ENCODE results near the gene FNDC11. TPM values are rescaled to one million over a fixed set of nuclear protein-coding genes. Genes with fewer than 3 reads are reported as not detected.
"Not testable (repeated sequence)": the region's sequence is repeated elsewhere in the genome, so short reads cannot be mapped to it uniquely, and the experiment has no call there.

The FNDC11 gene
- total RNA-seq (1 to 10 TPM; 1.0 to 1.1 TPM), polyA plus RNA-seq (ENCODE audit: insufficient read length in 2 of 2) (under 1 TPM; 0.93 to 0.99 TPM)
- long read RNA-seq, donor 1, partial matches to known transcripts: 0 of 1 reads
- long read RNA-seq, donor 1, other reads (novel, unspliced or antisense): 0 of 1 reads
- long read RNA-seq, donor 2: 0 reads
- long read RNA-seq, donor 3, partial matches to known transcripts: 0 of 2 reads
- long read RNA-seq, donor 3, other reads (novel, unspliced or antisense): 0 of 2 reads
- long read RNA-seq, donor 4, partial matches to known transcripts: 0 of 1 reads
- long read RNA-seq, donor 4, other reads (novel, unspliced or antisense): 0 of 1 reads

GRCh38 chr20:63553933-63554290, at the start of gene FNDC11:
TSS of gene FNDC11 (plus strand) at chr20:63554159. CDS start at chr20:63555664, 1,505 bp downstream.
- peak in 3 of 6 donors; percentile 9 to 66 (median 61) for DNase-seq (ENCODE audit: low read depth in 4 of 6, low spot score in 6 of 6)
- peaks cover 10% of the 10 kb centered on the region for H3K27me3 ChIP-seq (ENCODE audit: control insufficient read depth, insufficient read depth, low read length)

GRCh38 chr20:63504642-63505041, 49.3 kb upstream of the FNDC11 start:
- no peak overlapping the region for H3K27ac ChIP-seq (ENCODE audit: low read depth, low read length)
- peaks cover 25% of the 10 kb centered on the region for H3K4me1 ChIP-seq (ENCODE audit: control insufficient read depth, insufficient read depth, low read length)
- no peak overlapping the region for H3K4me3 ChIP-seq (ENCODE audit: low read depth, low read length)
- no peaks in the 10 kb centered on the region for H3K27me3 ChIP-seq (ENCODE audit: control insufficient read depth, insufficient read depth, low read length)
- H3K36me3 ChIP-seq (ENCODE audit: control insufficient read depth, insufficient read depth, low read length): no peaks in the 10 kb centered on the region
- H3K9me3 ChIP-seq (ENCODE audit: control insufficient read depth, insufficient read depth, low read length): peaks cover 5% of the 10 kb centered on the region
- no peak for DNase-seq (ENCODE audit: low read depth in 4 of 6, low spot score in 6 of 6)
- 91% methylated on average over 7 of the region's 9 CpGs for WGBS (ENCODE audit: insufficient coverage)

More at GRCh38 chr20:63553933-63554290, at the start of gene FNDC11:
- Histone ChIP-seq H3K9me3 (ENCODE audit: control insufficient read depth, insufficient read depth, low read length) (no peaks in the 10 kb centered on the region), H3K36me3 (ENCODE audit: control insufficient read depth, insufficient read depth, low read length) (peaks cover 9% of the 10 kb centered on the region), H3K4me1 (ENCODE audit: control insufficient read depth, insufficient read depth, low read length) (peaks cover 29% of the 10 kb centered on the region), H3K4me3 (ENCODE audit: low read depth, low read length) (peak within 1 kb of the TSS; percentile 52), H3K27ac (ENCODE audit: low read depth, low read length) (no peak within 1 kb of the TSS)
- under 1% methylated on average over 33 of the region's 34 CpGs for WGBS (ENCODE audit: insufficient coverage)

- no peak for DNase-seq (ENCODE audit: low read depth in 4 of 6, low spot score in 6 of 6)
- peaks cover 19% of the 10 kb centered on the region for H3K4me1 ChIP-seq (ENCODE audit: control insufficient read depth, insufficient read depth, low read length)
- peaks cover 5% of the 10 kb centered on the region for H3K9me3 ChIP-seq (ENCODE audit: control insufficient read depth, insufficient read depth, low read length)
- H3K4me3 ChIP-seq (ENCODE audit: low read depth, low read length): no peak overlapping the region
- H3K36me3 ChIP-seq (ENCODE audit: control insufficient read depth, insufficient read depth, low read length): no peaks in the 10 kb centered on the region
- WGBS (ENCODE audit: insufficient coverage): 85% methylated on average over 6 of the region's 8 CpGs
- H3K27ac ChIP-seq (ENCODE audit: low read depth, low read length): no peak overlapping the region
- H3K27me3 ChIP-seq (ENCODE audit: control insufficient read depth, insufficient read depth, low read length): no peaks in the 10 kb centered on the region
These were observed 48.7 kb upstream of the FNDC11 start for GRCh38 chr20:63505281-63505680.

GRCh38 chr20:63505723-63506122, 48.2 kb upstream of the FNDC11 start:
- Histone ChIP-seq H3K9me3 (ENCODE audit: control insufficient read depth, insufficient read depth, low read length) (peaks cover 5% of the 10 kb centered on the region), H3K36me3 (ENCODE audit: control insufficient read depth, insufficient read depth, low read length) (no peaks in the 10 kb centered on the region), H3K27ac (ENCODE audit: low read depth, low read length) (no peak overlapping the region), H3K27me3 (ENCODE audit: control insufficient read depth, insufficient read depth, low read length) (no peaks in the 10 kb centered on the region), H3K4me1 (ENCODE audit: control insufficient read depth, insufficient read depth, low read length) (peaks cover 19% of the 10 kb centered on the region), H3K4me3 (ENCODE audit: low read depth, low read length) (no peak overlapping the region)
- DNase-seq (ENCODE audit: low read depth in 4 of 6, low spot score in 6 of 6): no peak
- 89% methylated on average over 7 of the region's 12 CpGs for WGBS (ENCODE audit: insufficient coverage)

- peaks cover 11% of the 10 kb centered on the region for H3K4me1 ChIP-seq (ENCODE audit: control insufficient read depth, insufficient read depth, low read length)
- no peaks in the 10 kb centered on the region for H3K36me3 ChIP-seq (ENCODE audit: control insufficient read depth, insufficient read depth, low read length)
- H3K27ac ChIP-seq (ENCODE audit: low read depth, low read length): no peak overlapping the region
- DNase-seq (ENCODE audit: low read depth in 4 of 6, low spot score in 6 of 6): no peak
- 93% methylated on average over 29 of the region's 30 CpGs for WGBS (ENCODE audit: insufficient coverage)
- no peak overlapping the region for H3K4me3 ChIP-seq (ENCODE audit: low read depth, low read length)
- no peaks in the 10 kb centered on the region for H3K27me3 ChIP-seq (ENCODE audit: control insufficient read depth, insufficient read depth, low read length)
- H3K9me3 ChIP-seq (ENCODE audit: control insufficient read depth, insufficient read depth, low read length): peaks cover 5% of the 10 kb centered on the region
These were observed 46.7 kb upstream of the FNDC11 start for GRCh38 chr20:63507083-63507743.

GRCh38 chr20:63508072-63508768, 45.7 kb upstream of the FNDC11 start:
- H3K9me3 ChIP-seq (ENCODE audit: control insufficient read depth, insufficient read depth, low read length): peaks cover 5% of the 10 kb centered on the region
- H3K27me3 ChIP-seq (ENCODE audit: control insufficient read depth, insufficient read depth, low read length): no peaks in the 10 kb centered on the region
- no peak for DNase-seq (ENCODE audit: low read depth in 4 of 6, low spot score in 6 of 6)
- 82% methylated on average over 25 of the region's 33 CpGs for WGBS (ENCODE audit: insufficient coverage)
- H3K4me1 ChIP-seq (ENCODE audit: control insufficient read depth, insufficient read depth, low read length): peaks cover under 1% of the 10 kb centered on the region
- H3K36me3 ChIP-seq (ENCODE audit: control insufficient read depth, insufficient read depth, low read length): no peaks in the 10 kb centered on the region
- no peak overlapping the region for H3K27ac ChIP-seq (ENCODE audit: low read depth, low read length)
- no peak overlapping the region for H3K4me3 ChIP-seq (ENCODE audit: low read depth, low read length)

GRCh38 chr20:63509088-63509564, 44.8 kb upstream of the FNDC11 start:
- no peaks in the 10 kb centered on the region for H3K36me3 ChIP-seq (ENCODE audit: control insufficient read depth, insufficient read depth, low read length)
- H3K4me3 ChIP-seq (ENCODE audit: low read depth, low read length): no peak overlapping the region
- DNase-seq (ENCODE audit: low read depth in 4 of 6, low spot score in 6 of 6): no peak
- H3K27ac ChIP-seq (ENCODE audit: low read depth, low read length): no peak overlapping the region
- H3K4me1 ChIP-seq (ENCODE audit: control insufficient read depth, insufficient read depth, low read length): no peaks in the 10 kb centered on the region
- 84% methylated on average over 5 of the region's 9 CpGs for WGBS (ENCODE audit: insufficient coverage)
- peaks cover 5% of the 10 kb centered on the region for H3K9me3 ChIP-seq (ENCODE audit: control insufficient read depth, insufficient read depth, low read length)
- no peaks in the 10 kb centered on the region for H3K27me3 ChIP-seq (ENCODE audit: control insufficient read depth, insufficient read depth, low read length)

GRCh38 chr20:63513207-63513606, 40.8 kb upstream of the FNDC11 start:
- Histone ChIP-seq H3K9me3 (ENCODE audit: control insufficient read depth, insufficient read depth, low read length) (no peaks in the 10 kb centered on the region), H3K27me3 (ENCODE audit: control insufficient read depth, insufficient read depth, low read length) (no peaks in the 10 kb centered on the region), H3K27ac (ENCODE audit: low read depth, low read length) (no peak overlapping the region), H3K4me3 (ENCODE audit: low read depth, low read length) (no peak overlapping the region), H3K4me1 (ENCODE audit: control insufficient read depth, insufficient read depth, low read length) (peaks cover 4% of the 10 kb centered on the region), H3K36me3 (ENCODE audit: control insufficient read depth, insufficient read depth, low read length) (peaks cover 9% of the 10 kb centered on the region)
- 100% methylated on average over 2 of the region's 3 CpGs for WGBS (ENCODE audit: insufficient coverage)
- no peak for DNase-seq (ENCODE audit: low read depth in 4 of 6, low spot score in 6 of 6)

- H3K9me3 ChIP-seq (ENCODE audit: control insufficient read depth, insufficient read depth, low read length); H3K4me3 ChIP-seq (ENCODE audit: low read depth, low read length); H3K27me3 ChIP-seq (ENCODE audit: control insufficient read depth, insufficient read depth, low read length); DNase-seq (ENCODE audit: low read depth in 4 of 6, low spot score in 6 of 6); H3K27ac ChIP-seq (ENCODE audit: low read depth, low read length): not testable (repeated sequence)
- WGBS (ENCODE audit: insufficient coverage): 67% methylated on average over 1 of the region's 10 CpGs
- peaks cover 17% of the 10 kb centered on the region for H3K4me1 ChIP-seq (ENCODE audit: control insufficient read depth, insufficient read depth, low read length)
- H3K36me3 ChIP-seq (ENCODE audit: control insufficient read depth, insufficient read depth, low read length): peaks cover 16% of the 10 kb centered on the region
These were observed 39.4 kb upstream of the FNDC11 start for GRCh38 chr20:63514520-63514919.
